ENCODE data around the gene CAPN5.
A peak's percentile ranks its signal among the peaks of the same experiment; 100 is the strongest.

CAPN5 gene

GRCh38 chr11:77138106-77138649 is 71.4 kb downstream of the CAPN5 start:
- DNase-seq, result no peak

- no peak for DNase-seq
Observed at GRCh38 chr11:77139201-77139600, 72.4 kb downstream of the CAPN5 start.

DNA sequence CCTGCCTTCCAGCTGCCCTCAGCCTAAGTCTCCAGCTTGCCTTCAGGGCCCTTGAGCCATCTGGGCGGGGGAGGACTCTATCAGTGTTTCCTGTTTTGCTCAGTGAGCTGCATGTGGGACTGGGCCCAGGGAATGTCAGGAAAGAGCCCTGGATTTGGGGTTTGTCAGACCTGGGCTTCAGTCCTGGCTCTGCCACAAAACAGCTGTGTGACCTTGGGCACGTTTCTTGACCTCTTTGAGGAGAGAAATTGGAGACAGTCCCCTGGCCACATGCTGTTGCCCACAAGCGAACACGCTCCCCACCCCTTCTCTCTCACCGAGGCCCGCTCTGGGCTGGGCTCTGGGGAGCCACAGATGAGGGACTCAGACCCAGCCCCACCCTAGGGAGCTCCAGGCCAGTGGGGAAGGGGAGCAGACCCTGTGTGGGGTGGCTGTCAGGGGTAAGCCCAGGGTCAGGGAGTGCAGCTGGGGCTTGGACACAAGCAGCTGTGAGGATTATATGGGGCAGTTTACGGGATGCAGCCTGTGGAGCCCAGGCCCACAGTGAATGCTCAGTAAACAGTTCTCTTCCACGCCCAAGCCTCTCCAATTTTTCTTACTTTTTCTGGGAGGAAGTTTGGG is 73.6 kb downstream of the CAPN5 start:
- DNase-seq, result no peak

- DNase-seq, result no peak
Observed at GRCh38 chr11:77141034-77141433, 74.3 kb downstream of the CAPN5 start.

DNA sequence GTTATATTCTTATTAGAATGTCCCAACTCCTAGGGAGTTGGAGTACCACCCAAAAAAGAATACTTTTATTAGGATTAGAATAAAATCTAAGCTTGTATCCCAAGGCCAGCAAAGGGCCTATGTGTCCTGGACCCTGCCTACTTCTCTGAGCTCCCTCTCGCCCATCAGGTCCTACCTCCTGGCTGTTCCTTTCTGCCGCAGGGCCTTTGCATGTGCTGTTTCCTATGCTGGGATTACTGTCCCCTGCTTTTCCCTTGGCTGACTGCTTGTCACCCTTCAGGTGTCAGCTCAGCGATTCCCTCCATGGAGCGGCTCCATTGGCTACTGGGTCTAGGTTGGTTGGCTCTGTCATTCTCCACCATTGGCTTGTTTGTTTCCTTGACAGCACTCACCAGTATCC is 74.7 kb downstream of the CAPN5 start:
- DNase-seq, result no peak

DNA sequence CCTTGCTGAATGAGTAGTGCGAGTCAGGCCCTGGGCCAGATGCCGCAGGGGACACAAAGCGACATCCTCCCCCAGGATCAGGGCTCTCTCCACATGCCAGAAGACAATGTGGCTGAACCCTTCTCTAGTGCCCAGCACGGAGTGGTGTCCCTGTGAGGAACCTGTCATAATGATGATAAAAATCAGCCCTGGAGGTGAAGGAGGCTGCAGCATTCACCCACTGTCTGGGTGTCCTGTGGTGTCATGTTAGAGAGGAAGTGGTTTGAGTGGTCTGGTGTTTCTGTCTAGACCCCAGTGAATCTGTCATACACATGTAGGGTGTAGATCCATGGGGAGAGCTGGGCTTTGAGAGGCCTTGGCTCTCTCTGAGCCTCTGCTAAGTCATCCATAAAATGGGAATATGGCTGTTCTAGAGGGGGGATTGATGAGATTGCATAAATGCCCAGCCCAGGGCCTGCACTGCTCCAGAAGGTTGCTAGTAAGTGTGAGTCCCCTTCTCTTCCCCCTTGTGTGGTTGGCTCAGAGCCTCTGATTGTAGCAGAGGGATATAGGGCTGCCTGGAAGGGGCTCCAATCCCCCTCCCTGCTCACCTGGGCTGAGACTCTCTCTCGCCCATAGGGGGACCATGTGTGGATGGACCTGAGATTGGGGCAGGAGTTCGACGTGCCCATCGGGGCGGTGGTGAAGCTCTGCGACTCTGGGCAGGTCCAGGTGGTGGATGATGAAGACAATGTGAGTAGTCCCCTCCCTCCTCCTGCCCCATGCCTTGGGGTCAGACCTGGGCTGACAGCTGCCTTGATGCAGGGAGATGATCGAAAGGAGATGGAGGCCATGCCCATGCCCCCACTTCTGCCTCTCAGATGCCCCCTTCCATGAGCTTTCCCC is 75.6 kb downstream of the CAPN5 start:
- DNase-seq, result no peak

DNA sequence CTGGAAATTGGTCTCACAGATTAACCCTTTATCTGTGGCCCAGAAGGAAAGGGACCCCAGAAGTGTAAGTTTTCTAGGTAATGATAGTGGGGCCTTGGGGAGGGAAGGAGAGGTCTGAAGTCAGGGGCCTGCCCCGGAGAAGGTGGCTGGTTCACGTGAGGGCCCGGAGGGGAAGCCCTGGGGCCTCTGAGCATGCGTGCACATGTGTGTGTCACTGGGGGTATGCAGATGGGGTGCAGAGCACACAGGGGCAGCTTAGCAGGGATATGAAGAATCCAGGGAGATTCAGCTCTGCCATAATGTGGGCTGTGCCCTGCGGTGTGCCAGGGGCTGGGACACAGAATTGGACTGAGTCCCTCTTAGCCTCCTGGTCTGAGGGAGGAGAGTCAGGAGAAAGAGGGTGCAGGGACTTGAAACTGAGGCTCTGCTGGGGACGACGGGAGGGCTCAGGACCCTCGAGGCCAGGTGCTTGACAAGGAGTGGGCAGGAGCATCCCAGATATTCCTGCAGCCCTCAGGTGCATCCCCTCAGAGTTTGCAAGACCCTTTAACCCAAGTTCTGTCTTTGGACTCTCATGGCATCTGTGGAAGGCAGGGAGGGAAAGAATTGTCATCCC is 76.7 kb downstream of the CAPN5 start:
- no peak for DNase-seq

- no peak for DNase-seq
Observed at GRCh38 chr11:77144196-77144856, 77.6 kb downstream of the CAPN5 start.

DNA sequence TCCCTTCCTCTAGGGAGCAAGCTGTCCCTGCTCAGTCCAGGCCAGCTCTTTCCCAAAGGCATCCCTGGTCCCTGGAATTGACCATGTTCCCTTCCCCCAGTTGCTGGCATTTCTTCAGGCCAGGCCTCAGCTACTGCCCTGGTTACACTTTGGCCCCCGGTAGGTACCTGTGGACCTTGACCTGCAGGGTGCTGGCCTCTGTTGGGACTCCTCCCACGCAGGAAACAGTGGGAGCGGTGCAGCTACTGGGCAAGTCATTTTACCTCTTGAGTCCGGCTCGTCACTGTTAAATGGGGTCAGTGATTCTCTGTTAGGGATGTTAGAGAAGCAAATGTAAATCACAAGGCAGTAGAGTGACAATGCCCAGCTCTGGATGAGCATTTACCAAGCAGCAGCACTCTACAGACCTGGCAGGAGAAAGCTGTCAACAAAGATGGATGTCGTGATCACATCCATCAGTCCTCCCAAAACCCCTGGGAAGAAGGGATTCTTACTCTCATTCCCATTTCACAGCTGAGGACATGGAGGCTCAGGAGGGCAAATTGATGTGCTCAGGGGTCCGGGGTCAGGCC is 78.2 kb downstream of the CAPN5 start:
- no peak for DNase-seq

DNA sequence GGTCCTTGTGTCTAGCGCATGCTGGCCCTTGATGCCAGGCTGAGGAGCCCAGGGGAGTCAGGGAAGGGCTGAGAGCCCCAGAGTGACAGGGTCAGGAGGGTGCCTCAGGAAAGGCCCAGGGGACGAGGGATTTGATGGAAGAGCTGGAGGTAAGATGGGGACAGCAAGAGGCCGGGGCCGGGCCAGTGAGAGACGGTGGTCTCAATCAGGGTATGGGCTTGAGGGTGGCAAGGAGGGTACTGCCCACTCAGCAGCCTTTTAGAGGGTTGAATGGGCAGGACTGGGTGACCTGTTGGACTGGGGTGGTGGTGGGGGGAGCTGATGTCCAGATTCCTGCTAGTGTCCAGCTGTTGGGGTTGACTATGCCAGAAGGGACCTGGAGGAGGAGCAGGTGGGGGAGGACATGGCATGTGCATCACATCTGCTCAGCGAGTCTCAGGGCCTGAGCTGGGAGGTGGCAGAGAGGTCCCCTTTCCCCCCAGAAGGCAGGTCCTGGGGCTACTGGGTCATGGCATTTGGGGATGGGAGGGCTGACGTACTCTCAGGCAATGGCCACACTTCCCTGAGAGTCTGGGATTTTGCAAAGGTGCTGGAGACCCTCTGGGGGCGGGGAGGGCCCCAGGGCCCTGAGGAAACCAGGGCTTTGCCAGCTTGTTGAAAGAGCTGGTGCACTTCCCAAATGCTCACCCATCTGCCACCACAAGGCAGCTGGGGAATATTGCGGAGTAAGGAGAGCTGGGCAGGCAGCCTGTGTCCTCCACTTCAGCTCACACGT is 79.7 kb downstream of the CAPN5 start:
- DNase-seq, result no peak

DNA sequence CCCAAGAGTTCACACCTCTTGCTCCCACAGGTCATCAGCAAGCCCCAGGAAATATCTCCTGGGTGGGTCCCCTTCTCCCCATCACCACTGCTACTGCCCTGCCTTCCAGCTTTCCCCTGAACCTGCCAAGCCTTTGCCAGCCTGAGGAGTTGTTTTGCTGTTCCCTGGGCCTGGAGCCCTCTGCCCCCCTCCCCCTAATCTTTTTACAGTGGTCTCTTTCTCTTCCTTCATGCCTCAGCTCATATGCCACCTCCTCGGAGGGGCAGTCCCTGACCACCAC is 80.2 kb downstream of the CAPN5 start:
- no peak for DNase-seq

DNA sequence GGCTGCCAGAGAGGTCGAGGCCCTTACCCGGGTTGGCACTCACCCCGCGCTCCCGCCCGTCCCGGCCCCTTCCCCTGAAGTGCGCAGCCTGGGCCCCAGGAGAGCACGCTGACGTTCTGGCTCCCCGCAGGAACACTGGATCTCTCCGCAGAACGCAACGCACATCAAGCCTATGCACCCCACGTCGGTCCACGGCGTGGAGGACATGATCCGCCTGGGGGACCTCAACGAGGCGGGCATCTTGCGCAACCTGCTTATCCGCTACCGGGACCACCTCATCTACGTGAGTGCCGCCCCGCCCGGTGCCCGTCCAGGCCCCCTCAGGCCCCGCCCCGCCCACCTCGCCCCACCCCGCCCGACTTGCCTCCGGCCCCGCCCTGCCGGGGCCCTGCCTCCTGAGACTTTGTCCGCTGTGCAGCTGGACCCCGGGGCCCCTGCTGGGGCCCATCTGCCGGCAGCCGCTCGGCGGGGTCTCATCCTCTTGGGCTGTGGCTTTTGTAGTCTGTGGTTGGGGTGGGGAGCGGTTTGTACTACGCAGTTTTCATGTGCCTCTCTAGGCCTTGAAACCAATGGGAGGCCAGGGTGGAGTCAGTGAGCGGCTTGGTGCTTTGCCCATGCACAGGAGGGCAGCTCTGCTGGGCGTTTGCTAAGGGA is 81.0 kb downstream of the CAPN5 start:
- DNase-seq, result peak; percentile 17 to 22

DNA sequence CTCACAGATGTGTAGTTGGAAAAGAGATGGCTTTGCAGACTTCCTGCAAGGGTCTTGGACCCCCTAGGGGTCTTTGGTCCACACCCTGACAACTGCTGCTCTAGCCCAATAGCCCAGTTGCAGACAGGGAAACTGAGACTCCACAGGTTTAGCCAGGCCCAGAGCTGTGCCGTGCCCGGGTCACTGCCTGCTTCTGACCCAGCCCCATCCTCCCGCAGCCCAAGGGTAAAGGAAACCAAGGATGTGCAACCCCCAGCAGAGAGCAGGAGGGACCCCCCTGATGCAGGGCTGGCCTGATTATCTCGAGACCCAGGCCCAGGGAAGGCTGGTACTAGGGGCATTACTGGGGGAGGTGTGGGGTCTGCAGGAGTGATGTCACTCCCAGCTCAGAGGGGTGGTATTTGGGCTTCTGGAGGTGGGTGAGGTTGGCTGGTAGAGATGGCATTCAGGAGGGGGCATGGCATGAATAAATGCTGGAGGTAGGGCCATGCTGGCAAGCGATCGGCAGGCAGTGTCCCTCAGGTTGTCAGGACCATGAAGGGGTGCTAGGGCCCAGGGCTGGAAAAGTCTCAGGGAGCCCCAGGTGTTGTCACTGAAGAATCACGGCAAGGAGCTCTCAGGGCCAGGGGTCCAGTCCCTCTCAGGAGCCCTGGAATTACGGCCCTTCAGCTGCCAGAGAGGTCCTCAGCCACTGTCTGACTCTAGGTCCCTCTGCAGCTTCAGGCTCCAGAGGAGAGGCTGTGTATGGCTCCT is 82.4 kb downstream of the CAPN5 start:
- no peak for DNase-seq

DNA sequence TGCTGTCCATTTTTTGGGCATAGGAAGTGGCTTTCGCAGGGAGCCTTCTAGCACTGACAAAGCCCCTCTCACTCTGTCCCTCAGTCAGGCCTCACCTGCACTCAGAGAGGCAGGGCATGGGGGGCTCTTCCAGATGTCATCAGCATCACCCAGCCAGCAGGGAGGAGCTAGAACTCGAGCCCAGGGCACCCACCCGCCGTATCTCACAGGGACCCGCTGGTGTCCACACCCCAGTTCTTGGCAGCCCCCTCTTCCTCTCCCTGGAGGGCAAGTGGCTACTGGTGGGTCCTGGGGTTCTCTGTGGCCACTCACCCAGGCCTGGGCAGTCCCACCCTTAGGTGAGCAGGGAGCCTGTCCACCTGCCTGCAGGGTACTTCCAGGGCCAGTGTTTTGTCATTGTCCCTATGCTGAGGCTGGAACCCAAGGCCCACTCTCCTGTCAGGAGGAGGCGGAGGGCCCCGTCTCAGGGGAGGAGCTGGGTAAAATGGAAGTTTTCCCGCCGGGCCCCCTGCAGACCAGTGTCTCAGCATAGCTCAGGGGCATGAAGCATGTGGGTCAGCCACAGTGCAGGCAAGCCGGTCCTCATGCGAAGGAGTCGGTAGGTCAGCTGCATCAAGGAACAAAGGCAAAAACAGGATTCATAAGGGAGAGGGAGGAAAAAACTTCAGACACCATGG is 83.1 kb downstream of the CAPN5 start:
- DNase-seq, result no peak

GRCh38 chr11:77150836-77151235 is 84.1 kb downstream of the CAPN5 start:
- no peak for DNase-seq

DNA sequence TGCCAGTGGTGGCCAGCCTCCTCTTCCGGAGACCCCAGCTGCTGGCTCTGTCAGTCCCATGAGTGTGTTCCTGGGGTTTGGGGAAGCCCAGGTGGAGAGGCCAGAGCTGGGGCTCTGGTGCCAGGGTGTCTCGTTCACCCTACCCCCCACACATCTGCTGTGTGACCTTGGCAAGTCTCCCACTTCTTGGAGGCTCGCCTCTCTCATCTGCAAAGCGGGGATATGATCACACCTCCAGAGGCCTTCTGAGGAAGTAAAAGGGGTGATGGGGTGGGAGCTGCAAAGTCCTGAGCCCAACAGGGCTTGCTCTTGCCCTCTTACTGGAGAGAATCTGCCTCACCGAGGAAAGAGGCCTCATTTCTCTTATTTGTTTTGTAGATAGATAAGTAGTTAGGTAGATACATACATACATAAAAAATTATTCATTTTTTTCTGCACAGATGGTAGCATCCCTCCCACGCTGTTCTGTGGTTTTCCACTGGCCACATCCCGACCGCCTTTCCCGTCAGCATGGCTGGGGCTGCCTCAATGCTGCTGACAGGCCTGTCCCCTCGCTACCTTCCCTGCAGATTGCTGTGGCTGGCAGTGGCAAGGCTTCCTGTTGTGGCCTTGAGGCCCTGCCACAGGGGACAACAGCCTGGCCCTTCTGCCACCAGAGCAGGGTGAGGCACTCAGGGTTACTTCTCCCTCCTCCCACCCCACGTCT is 85.2 kb downstream of the CAPN5 start:
- DNase-seq, result peak; percentile 75 to 78

- DNase-seq, result no peak
Observed at GRCh38 chr11:77152846-77153245, 86.1 kb downstream of the CAPN5 start.

GRCh38 chr11:77153276-77154185 is 86.8 kb downstream of the CAPN5 start:
- DNase-seq, result no peak
